ENCODE measurements around the gene SLC7A6OS.

The SLC7A6OS gene

DNA sequence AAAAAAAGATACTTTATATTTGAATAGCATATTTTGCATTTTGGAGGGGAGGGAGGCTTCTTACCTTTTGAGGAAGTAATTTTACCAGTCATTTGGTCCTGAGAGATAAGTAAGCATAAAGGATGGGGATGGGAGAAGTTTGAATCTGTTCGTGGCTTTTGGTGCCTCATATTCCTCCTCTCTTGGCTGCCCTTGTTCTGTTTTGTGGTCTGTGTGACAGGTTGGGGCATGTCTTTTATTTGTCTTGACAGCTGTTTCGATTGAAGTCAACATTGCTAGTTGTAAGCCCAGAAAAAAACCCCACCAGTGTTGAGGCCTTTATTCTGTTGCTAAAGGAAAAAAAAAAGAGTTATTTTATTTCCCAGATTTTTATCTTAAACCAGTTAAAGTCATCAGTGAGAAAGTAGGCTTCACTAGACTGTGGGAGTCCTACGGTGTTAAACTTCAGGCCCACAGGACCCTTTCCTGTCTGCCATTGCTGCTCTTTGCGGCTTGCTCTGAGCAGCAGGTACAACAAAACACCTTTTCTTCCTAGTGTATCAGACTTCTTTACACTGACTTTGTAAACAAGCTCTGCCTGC lies 35.0 kb downstream of the SLC7A6OS start:
- DNase-seq: peak; percentile 67

DNA sequence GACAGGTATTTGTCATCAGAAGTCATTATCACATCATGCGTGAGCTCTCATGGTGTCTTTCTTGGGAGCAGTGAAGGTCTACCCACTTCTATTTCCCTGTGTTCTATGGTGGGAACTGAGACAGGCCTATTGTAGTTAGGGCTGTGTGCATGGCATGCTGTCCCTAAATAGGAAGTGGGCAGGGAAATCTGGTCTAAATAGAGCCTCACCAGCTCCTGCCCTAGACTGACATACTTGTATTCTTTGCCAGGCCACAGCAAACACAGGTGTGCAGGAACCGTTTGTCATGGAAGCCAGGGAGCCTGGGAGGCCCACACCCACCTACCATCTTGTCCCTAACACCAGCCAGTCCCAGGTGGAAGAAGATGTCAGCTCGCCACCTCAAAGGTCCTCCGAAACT lies 36.3 kb downstream of the SLC7A6OS start:
- DNase-seq: no peak

GRCh38 chr16:68273896-68274295 lies 36.9 kb downstream of the SLC7A6OS start:
- DNase-seq: no peak

- no peak for DNase-seq
Observed at GRCh38 chr16:68273459-68273858, 37.3 kb downstream of the SLC7A6OS start.

DNA sequence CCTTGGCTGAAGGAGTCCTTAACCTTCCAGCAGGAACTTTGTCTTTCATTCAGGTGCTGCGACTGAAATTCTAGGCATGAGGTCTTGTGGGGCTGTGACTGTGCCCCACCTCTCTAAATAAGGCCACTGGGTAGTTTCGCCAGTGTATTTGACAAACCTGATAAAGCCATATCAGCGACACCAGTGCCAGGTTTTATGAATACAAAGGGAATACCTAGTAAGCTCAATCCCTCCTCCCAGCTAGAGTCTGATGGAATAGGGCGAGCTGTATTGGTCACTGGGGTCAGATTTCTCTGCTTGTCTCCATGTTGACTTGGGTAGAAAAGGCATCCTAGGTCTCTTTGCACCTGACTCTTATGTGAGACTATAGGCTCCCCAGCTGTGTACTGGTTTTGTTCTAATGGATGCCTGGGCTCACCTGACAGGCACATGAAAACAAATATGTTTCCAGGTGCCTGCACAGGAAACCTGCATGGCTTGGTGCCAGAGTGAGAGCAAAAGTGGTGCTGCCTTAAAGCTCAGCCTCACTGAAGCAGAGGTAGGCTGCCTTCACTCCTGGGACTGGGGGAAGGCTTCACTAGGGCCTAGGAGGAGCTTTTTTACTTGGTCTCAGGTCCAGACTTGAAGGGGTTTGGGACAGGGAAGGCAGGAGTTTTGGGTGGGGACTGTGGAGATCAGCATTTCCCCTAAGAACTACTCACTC lies 38.1 kb downstream of the SLC7A6OS start:
- peak; percentile 86 for DNase-seq

DNA sequence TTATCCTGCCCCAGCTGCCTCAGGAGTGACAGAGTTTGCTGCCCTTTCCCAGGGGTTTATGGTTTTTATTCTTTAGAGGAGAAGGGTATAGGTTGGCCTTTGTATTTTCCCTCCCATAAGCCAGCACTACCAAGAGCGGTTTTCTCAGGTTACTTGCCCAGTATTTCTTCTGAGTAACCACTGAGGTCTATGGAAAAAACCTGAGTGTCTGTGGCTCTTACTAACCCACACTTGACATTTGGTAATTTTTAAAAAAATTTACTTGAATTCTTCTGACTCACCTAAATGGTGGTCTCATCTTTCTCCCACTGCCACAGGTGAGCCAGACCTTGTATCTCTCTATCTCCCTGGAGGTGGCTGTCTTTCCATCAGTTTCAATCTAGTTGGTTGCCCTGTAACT lies 40.4 kb downstream of the SLC7A6OS start:
- DNase-seq: no peak

DNA sequence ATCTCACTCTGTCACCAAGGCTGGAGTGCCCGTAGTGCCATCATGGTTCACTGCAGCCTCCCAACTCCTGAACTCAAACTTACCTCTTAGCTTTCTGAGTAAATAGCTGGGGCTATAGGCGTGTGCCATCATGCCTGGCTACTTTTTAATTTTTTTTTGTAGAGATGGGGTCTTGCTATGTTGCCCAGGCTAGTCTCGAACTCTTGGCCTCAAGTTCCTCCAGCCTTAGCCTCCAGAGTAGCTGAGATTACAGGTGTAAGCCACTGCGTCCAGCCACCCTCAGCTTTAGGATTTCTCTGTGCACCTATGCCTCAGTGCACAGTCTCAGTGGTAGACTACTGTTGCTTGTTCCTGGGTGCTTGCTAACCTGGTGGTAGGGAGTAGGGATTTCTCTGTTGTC lies 41.0 kb downstream of the SLC7A6OS start:
- DNase-seq: no peak

DNA sequence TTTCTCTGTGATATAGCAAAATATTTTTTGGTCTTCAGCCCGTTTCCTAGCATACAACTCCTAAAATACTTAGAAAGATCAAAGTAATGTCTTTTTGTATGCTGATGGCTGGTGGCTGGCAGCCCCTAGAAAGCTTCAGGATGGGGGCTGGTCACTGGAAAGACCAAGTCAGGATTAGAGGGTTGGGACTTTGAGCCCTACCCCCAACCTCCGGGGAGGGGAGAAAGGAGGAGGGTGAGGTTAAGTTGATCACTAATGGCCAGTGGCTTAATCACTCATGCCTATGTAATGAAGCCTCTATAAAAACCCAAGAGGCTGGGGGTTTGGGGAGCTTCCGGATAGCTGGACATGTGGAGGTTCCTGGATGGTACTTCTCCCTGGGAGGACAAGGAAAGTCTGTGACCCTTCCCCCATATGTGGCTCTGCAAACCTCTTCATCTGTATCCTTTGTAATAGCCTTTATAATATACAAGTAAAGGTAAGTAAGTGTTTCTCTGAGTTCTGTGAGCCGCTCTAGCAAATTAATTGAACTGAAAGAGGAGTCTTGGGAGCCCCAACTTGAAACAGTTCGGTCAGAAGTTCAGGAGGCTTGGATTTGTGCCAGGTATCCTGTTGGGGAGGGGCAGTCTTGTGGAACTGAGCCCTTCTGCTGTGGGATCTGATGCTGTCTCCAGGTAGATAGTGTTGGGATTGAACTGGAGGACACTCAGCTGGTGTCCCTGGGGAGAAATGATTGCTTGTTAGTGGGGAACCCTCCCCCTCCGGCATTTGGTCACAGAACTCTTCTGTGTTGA lies 42.9 kb downstream of the SLC7A6OS start:
- no peak for DNase-seq

DNA sequence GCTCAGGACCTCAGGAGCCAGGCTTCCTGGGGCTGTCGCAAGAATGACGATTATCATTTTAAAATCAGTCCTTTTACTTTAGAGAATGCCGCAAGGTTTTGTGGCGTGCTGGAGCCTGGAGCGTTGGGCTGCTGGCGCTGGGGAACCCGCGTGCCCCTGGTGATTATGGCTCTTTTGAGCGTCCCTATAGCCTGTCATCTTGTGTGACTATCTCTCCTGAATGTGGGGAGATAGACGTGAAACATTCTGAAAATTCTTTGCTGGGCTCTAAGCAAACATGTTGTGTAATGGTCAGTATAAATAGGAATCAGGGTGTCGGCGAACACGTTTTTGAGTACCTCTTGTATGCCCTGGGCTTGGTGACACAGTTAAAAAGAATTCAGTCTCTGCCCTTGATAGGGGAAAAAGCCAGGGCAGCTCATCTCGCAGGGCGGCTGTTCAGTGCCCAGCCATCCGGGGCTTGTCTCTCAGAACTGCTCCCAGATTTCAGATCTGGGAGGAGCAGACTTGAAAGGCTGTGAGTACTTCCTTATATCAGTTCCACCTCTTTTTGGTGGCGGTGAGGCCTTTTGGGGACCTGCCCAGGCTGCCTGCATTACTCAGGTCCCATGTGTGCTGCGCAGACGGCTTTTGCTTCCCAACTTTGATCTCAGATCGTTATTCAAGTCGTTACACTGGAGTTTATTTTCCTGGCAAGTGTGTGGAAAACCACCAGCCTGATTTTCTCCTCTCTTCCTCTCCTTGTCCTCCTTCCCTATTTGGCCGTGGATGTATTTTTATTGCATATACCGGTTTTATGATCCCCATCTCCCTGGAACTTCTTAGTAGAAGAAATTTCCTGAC lies 45.4 kb downstream of the SLC7A6OS start:
- peak; percentile 34 for DNase-seq

DNA sequence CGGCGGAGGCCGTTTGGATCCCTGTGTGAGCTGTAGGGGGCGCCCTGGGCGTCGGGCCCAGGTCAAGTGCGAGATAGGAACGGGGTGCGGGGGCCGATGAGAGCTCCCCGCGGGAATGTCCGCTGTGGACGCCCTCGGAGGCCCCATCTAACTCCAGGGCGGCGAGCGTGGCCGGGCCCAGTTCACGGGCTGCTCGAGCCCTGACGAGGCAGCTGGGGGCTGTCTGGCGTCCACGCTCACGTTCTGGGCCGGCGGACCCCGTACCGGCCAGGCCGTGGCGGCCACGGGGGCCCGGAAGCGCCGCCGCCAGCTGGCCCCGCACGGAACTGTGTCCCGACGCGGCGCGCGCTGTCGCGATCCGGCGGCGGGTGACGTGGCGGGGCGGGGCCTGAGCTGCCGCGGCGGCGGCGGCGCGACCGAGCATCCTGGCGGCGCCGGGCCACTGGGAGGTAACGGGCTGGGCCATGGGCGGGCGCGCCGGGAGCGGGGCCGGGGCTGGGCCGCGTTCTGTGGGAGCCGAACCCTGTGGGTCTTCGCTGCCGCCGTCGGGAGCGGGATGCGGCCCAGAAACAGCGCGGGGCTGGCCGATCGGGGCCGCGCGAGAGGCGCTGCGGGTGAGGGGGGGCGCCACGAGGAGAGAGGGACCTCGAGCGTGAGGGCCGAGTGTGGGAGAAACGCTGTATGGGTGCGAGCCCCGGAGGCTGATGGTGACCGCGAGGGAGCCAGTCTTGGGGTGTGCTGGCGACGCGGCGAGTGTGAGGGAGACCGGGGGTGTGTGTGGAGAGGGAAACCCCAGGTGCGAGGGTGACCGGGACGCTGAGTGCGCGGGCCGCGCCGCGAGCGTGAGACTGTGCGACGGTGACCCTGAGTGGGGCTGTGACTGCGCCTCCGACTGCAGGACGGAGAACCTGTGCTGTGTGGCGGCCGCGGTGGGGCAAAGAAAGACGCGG lies 46.3 kb downstream of the SLC7A6OS start, which contains the start of gene SLC7A6:
Gene SLC7A6 (plus strand): TSS at position 399 of the 950 bp plus-strand sequence. CDS start 10,201 bp downstream, outside the sequence.
- peak; percentile 48 for DNase-seq

- no peak for DNase-seq
Observed at GRCh38 chr16:68263559-68264127, 47.1 kb downstream of the SLC7A6OS start.

DNA sequence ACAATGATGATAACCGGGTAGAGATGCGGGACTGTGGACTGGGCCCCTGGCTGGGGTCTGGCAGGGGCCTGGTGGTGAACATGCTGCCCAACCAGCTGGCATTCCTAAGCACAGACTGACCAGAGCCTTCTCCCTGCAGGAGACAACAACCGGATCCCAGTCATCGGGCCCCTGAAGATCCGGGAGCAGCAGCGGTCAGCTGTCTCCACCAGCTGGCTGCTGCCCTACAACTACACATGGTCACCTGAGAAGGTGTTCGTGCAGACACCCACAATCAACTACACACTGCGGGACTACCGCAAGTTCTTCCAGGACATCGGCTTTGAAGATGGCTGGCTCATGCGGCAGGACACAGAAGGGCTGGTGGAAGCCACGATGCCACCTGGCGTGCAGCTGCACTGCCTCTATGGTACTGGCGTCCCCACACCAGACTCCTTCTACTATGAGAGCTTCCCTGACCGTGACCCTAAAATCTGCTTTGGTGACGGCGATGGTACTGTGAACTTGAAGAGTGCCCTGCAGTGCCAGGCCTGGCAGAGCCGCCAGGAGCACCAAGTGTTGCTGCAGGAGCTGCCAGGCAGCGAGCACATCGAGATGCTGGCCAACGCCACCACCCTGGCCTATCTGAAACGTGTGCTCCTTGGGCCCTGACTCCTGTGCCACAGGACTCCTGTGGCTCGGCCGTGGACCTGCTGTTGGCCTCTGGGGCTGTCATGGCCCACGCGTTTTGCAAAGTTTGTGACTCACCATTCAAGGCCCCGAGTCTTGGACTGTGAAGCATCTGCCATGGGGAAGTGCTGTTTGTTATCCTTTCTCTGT lies 51.5 kb downstream of the SLC7A6OS start:
- DNase-seq: no peak

GRCh38 chr16:68257906-68258800 lies 52.6 kb downstream of the SLC7A6OS start:
- DNase-seq: no peak

DNA sequence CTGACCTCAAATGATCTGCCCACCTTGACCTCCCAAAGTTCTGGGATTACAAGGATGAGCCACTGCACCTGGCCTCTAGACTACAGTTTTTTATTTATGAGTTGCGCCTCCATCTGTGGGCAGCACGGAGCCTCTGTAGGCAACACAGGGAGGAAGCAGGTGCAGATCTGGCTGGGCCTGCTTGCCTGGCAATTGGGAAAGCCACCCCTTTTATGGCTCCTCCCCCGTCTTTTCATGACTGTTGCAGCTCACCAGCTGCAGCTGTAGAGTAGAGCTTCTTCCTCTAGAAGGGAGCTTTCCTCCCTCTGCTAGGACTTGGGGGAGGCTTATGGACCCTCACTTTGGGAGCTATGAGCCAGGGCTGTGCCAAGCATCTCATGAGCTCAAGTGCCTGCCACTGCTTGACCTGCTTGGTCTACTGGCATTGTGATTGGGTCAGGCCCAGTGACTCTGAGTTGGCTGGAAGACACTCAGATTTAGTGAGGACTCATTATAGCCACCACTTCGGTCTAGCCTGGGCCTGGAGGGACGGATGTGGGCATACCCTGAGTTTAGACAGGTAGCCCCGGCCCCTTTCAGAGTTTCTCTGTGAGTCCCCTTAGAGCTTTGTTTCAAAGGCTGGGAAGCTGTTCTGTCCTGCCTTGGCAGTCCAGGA lies 53.4 kb downstream of the SLC7A6OS start:
- peak; percentile 67 for DNase-seq

GRCh38 chr16:68255712-68256111 lies 55.0 kb downstream of the SLC7A6OS start:
- no peak for DNase-seq

DNA sequence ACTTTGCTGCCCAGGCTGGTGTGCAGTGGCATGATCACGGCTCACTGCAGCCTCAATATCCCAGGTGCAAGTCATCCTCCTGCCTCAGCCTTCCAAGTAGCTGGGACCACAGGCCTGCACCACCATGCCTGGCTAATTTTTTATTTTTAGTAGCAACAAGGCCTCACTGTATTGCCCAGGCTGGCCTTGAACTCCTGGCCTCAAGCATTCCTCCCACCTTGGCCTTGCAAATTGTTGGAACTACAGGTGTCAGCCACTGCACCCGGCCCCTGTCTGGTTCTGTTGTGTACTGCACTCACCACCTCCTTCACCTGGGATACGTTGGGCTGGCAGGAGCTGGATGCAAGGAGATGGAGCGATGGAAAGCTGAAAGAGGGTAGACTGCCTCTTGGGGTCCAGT lies 57.0 kb downstream of the SLC7A6OS start:
- DNase-seq: no peak

DNA sequence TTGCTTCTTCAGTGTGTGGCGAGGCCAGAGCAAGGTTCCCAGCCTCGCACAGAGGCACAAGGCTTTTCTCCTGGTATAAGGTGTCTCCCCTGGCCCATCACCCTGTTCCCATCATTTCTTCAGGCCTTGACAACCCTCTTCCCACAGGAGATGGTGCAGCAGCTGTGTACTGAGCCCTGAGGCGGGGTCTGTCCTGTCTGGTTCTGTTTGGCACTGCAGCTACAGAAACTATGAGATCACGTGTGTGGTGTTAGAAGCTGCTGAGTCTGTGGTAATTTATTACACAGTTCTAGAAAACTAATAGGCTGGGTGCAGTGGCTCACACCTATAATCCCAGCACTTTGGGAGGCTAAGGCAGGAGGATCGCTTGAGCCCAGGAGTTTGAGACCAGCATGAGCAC lies 58.4 kb downstream of the SLC7A6OS start:
- DNase-seq: no peak

DNA sequence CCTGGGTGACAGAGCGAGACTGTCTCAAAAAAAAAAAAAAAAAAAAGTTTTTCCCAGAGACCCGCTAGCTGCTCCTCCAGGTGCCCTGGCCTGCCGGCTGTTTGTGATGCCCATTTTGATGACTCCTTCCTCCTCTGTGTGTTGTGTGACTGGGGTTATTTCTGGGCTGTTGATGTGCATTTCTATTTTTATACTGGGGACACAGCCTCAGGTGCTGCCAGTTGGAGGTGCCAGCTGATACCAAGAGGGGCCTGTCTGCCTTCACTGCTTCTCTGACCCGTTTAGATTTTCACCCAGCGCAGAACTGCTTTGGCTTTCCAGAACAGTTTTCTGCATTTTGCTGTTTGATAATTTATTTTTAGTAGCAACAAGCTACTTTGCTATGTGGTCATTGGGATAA lies 58.9 kb downstream of the SLC7A6OS start:
- DNase-seq: no peak

DNA sequence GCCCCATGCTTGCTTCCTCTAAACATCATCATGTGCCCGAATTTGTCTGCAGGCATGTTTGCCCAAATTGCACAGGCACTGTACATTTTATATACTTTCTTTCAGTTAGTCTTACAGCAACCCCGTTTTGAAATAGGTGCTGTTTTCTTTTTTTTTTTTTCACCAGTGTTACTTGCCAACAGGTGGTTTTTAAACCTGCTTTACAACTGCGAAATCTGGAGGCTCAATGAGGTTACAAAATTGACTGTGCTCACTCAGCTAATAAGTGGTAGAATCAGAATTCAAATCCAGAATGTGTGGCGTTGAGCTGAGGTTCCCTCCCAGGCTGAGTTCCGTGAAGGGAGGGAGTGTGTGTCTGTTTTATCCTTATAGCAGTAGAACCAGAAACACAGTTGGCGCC lies 59.8 kb downstream of the SLC7A6OS start:
- no peak for DNase-seq

Data from NCI-H146 (cell line).